ENCODE data around the gene MFSD6L.
"Not testable (repeated sequence)": the region's sequence is repeated elsewhere in the genome, so short reads cannot be mapped to it uniquely, and the experiment has no call there.

The MFSD6L gene

GRCh38 chr17:8826808-8827435, 27.8 kb upstream of the MFSD6L start:
- no peak for DNase-seq (ENCODE audit: low read depth in 1 of 2, low spot score in 1 of 2)

- no peak for DNase-seq (ENCODE audit: low read depth in 1 of 2, low spot score in 1 of 2)
Measured at GRCh38 chr17:8825802-8826201, 26.6 kb upstream of the MFSD6L start.

- no peak for DNase-seq (ENCODE audit: low read depth in 1 of 2, low spot score in 1 of 2)
Measured at GRCh38 chr17:8823279-8823678, 24.1 kb upstream of the MFSD6L start.

- DNase-seq (ENCODE audit: low read depth in 1 of 2, low spot score in 1 of 2): no peak
Measured at GRCh38 chr17:8822401-8823035, 23.4 kb upstream of the MFSD6L start.

- DNase-seq (ENCODE audit: low read depth in 1 of 2, low spot score in 1 of 2): no peak
Measured at GRCh38 chr17:8821446-8822105, 22.4 kb upstream of the MFSD6L start.

GRCh38 chr17:8820311-8821010, 21.3 kb upstream of the MFSD6L start:
- no peak for DNase-seq (ENCODE audit: low read depth in 1 of 2, low spot score in 1 of 2)

- no peak for DNase-seq (ENCODE audit: low read depth in 1 of 2, low spot score in 1 of 2)
Measured at GRCh38 chr17:8818654-8819330, 19.6 kb upstream of the MFSD6L start.

- DNase-seq (ENCODE audit: low read depth in 1 of 2, low spot score in 1 of 2): no peak
Measured at GRCh38 chr17:8818047-8818446, 18.9 kb upstream of the MFSD6L start.

- DNase-seq (ENCODE audit: low read depth in 1 of 2, low spot score in 1 of 2): no peak
Measured at GRCh38 chr17:8806926-8807550, 7.9 kb upstream of the MFSD6L start.

- DNase-seq (ENCODE audit: low read depth in 1 of 2, low spot score in 1 of 2): no peak
Measured at GRCh38 chr17:8806253-8806925, 7.2 kb upstream of the MFSD6L start.

- not testable (repeated sequence) for DNase-seq (ENCODE audit: low read depth in 1 of 2, low spot score in 1 of 2)
Measured at GRCh38 chr17:8805396-8805795, 6.2 kb upstream of the MFSD6L start.

GRCh38 chr17:8803531-8804420, 4.6 kb upstream of the MFSD6L start:
- no peak for DNase-seq (ENCODE audit: low read depth in 1 of 2, low spot score in 1 of 2)

- no peak for DNase-seq (ENCODE audit: low read depth in 1 of 2, low spot score in 1 of 2)
Measured at GRCh38 chr17:8801135-8801840, 2.1 kb upstream of the MFSD6L start.

- DNase-seq (ENCODE audit: low read depth in 1 of 2, low spot score in 1 of 2): no peak
Measured at GRCh38 chr17:8800656-8801055, 1.5 kb upstream of the MFSD6L start.

- no peak for DNase-seq (ENCODE audit: low read depth in 1 of 2, low spot score in 1 of 2)
Measured at GRCh38 chr17:8799570-8800212, 526 bp upstream of the MFSD6L start.

- DNase-seq (ENCODE audit: low read depth in 1 of 2, low spot score in 1 of 2): no peak
Measured at GRCh38 chr17:8798176-8798845, 854 bp downstream of the MFSD6L start.

- DNase-seq (ENCODE audit: low read depth in 1 of 2, low spot score in 1 of 2): no peak
Measured at GRCh38 chr17:8797621-8798175, 1.5 kb downstream of the MFSD6L start.

Data from activated CD4-positive, alpha-beta T cell treated with anti-CD3 and anti-CD28 coated beads, Interleukin-2, amount 50 U/mL, for 24 hours (primary cell).